ENCODE measurements around the gene ZNF142.

The ZNF142 gene

GRCh38 chr2:218671654-218672566 lies 12.5 kb upstream of the ZNF142 start, which contains the start of the genes RNF25 and STK36:
Gene RNF25, minus strand, starts transcription at chr2:218672002. Its CDS starts 32 bp downstream, at chr2:218671970.
Gene STK36, plus strand, starts transcription at chr2:218672086. Its CDS starts 744 bp downstream, at chr2:218672830.
- H3K27ac ChIP-seq (ENCODE audit: low read length): peak within 1 kb of the TSS; percentile 76
- H3K4me3 ChIP-seq (ENCODE audit: low read depth in 1 of 2, low read length in 2 of 2): peak within 1 kb of the TSS; percentile 95 to 98
- H3K27me3 ChIP-seq (ENCODE audit: low read depth, low read length): no peaks in the 10 kb centered on the region
- H3K36me3 ChIP-seq (ENCODE audit: control insufficient read depth in 1 of 2, insufficient read depth in 2 of 2, low read length in 2 of 2): peaks cover 10 to 27% of the 10 kb centered on the region in 2 donors
- H3K4me1 ChIP-seq (ENCODE audit: control insufficient read depth in 1 of 2, insufficient read depth in 2 of 2, low read length in 2 of 2): peaks cover 5 to 22% of the 10 kb centered on the region in 2 donors
- H3K9me3 ChIP-seq (ENCODE audit: control insufficient read depth in 1 of 2, low read length in 2 of 2): no peaks in the 10 kb centered on the region

GRCh38 chr2:218671097-218671653 lies 11.8 kb upstream of the ZNF142 start:
- Histone ChIP-seq H3K27me3 (ENCODE audit: low read depth, low read length) (no peaks in the 10 kb centered on the region), H3K4me1 (ENCODE audit: control insufficient read depth in 1 of 2, insufficient read depth in 2 of 2, low read length in 2 of 2) (peaks cover 5 to 22% of the 10 kb centered on the region in 2 donors), H3K4me3 (ENCODE audit: low read depth in 1 of 2, low read length in 2 of 2) (peak overlapping the region; percentile 95 to 98), H3K9me3 (ENCODE audit: control insufficient read depth in 1 of 2, low read length in 2 of 2) (no peaks in the 10 kb centered on the region), H3K27ac (ENCODE audit: low read length) (peak overlapping the region; percentile 76), H3K36me3 (ENCODE audit: control insufficient read depth in 1 of 2, insufficient read depth in 2 of 2, low read length in 2 of 2) (peaks cover 15 to 31% of the 10 kb centered on the region in 2 donors)

- Histone ChIP-seq H3K9me3 (ENCODE audit: control insufficient read depth in 1 of 2, low read length in 2 of 2) (no peaks in the 10 kb centered on the region), H3K4me1 (ENCODE audit: control insufficient read depth in 1 of 2, insufficient read depth in 2 of 2, low read length in 2 of 2) (peaks cover 0 to 9% of the 10 kb centered on the region in 2 donors), H3K27ac (ENCODE audit: low read length) (no peak overlapping the region), H3K36me3 (ENCODE audit: control insufficient read depth in 1 of 2, insufficient read depth in 2 of 2, low read length in 2 of 2) (peaks cover 52 to 67% of the 10 kb centered on the region in 2 donors), H3K27me3 (ENCODE audit: low read depth, low read length) (no peaks in the 10 kb centered on the region), H3K4me3 (ENCODE audit: low read depth in 1 of 2, low read length in 2 of 2) (no peak overlapping the region)
Measured at GRCh38 chr2:218664653-218665052, 5.2 kb upstream of the ZNF142 start.

GRCh38 chr2:218663901-218664300 lies 4.5 kb upstream of the ZNF142 start:
- Histone ChIP-seq H3K27me3 (ENCODE audit: low read depth, low read length) (no peaks in the 10 kb centered on the region), H3K9me3 (ENCODE audit: control insufficient read depth in 1 of 2, low read length in 2 of 2) (no peaks in the 10 kb centered on the region), H3K4me1 (ENCODE audit: control insufficient read depth in 1 of 2, insufficient read depth in 2 of 2, low read length in 2 of 2) (peaks cover 0 to 9% of the 10 kb centered on the region in 2 donors), H3K4me3 (ENCODE audit: low read depth in 1 of 2, low read length in 2 of 2) (no peak overlapping the region), H3K36me3 (ENCODE audit: control insufficient read depth in 1 of 2, insufficient read depth in 2 of 2, low read length in 2 of 2) (peaks cover 49 to 66% of the 10 kb centered on the region in 2 donors), H3K27ac (ENCODE audit: low read length) (no peak overlapping the region)

- no peak overlapping the region for H3K4me3 ChIP-seq (ENCODE audit: low read depth in 1 of 2, low read length in 2 of 2)
- no peaks in the 10 kb centered on the region for H3K27me3 ChIP-seq (ENCODE audit: low read depth, low read length)
- H3K27ac ChIP-seq (ENCODE audit: low read length): no peak overlapping the region
- peaks cover 0 to 17% of the 10 kb centered on the region in 2 donors for H3K4me1 ChIP-seq (ENCODE audit: control insufficient read depth in 1 of 2, insufficient read depth in 2 of 2, low read length in 2 of 2)
- no peaks in the 10 kb centered on the region for H3K9me3 ChIP-seq (ENCODE audit: control insufficient read depth in 1 of 2, low read length in 2 of 2)
- H3K36me3 ChIP-seq (ENCODE audit: control insufficient read depth in 1 of 2, insufficient read depth in 2 of 2, low read length in 2 of 2): peaks cover 44 to 55% of the 10 kb centered on the region in 2 donors
Measured at GRCh38 chr2:218662827-218663226, 3.4 kb upstream of the ZNF142 start.

- no peaks in the 10 kb centered on the region for H3K27me3 ChIP-seq (ENCODE audit: low read depth, low read length)
- no peak overlapping the region for H3K27ac ChIP-seq (ENCODE audit: low read length)
- no peaks in the 10 kb centered on the region for H3K9me3 ChIP-seq (ENCODE audit: control insufficient read depth in 1 of 2, low read length in 2 of 2)
- H3K4me1 ChIP-seq (ENCODE audit: control insufficient read depth in 1 of 2, insufficient read depth in 2 of 2, low read length in 2 of 2): peaks cover 0 to 17% of the 10 kb centered on the region in 2 donors
- peaks cover 42 to 51% of the 10 kb centered on the region in 2 donors for H3K36me3 ChIP-seq (ENCODE audit: control insufficient read depth in 1 of 2, insufficient read depth in 2 of 2, low read length in 2 of 2)
- H3K4me3 ChIP-seq (ENCODE audit: low read depth in 1 of 2, low read length in 2 of 2): no peak overlapping the region
Measured at GRCh38 chr2:218662377-218662776, 3.0 kb upstream of the ZNF142 start.

- peaks cover 0 to 17% of the 10 kb centered on the region in 2 donors for H3K4me1 ChIP-seq (ENCODE audit: control insufficient read depth in 1 of 2, insufficient read depth in 2 of 2, low read length in 2 of 2)
- no peaks in the 10 kb centered on the region for H3K9me3 ChIP-seq (ENCODE audit: control insufficient read depth in 1 of 2, low read length in 2 of 2)
- H3K36me3 ChIP-seq (ENCODE audit: control insufficient read depth in 1 of 2, insufficient read depth in 2 of 2, low read length in 2 of 2): peaks cover 40 to 44% of the 10 kb centered on the region in 2 donors
- H3K4me3 ChIP-seq (ENCODE audit: low read depth in 1 of 2, low read length in 2 of 2): peak overlapping the region; percentile 75 to 93
- peak overlapping the region; percentile 28 for H3K27ac ChIP-seq (ENCODE audit: low read length)
- no peaks in the 10 kb centered on the region for H3K27me3 ChIP-seq (ENCODE audit: low read depth, low read length)
Measured at GRCh38 chr2:218659988-218660358, 550 bp upstream of the ZNF142 start.

- Histone ChIP-seq H3K36me3 (ENCODE audit: control insufficient read depth in 1 of 2, insufficient read depth in 2 of 2, low read length in 2 of 2) (peaks cover 32 to 44% of the 10 kb centered on the region in 2 donors), H3K4me1 (ENCODE audit: control insufficient read depth in 1 of 2, insufficient read depth in 2 of 2, low read length in 2 of 2) (peaks cover 0 to 17% of the 10 kb centered on the region in 2 donors)
Measured at GRCh38 chr2:218658671-218659257, 659 bp downstream of the ZNF142 start.

GRCh38 chr2:218655751-218656150 lies 3.7 kb downstream of the ZNF142 start:
- no peak overlapping the region for H3K27ac ChIP-seq (ENCODE audit: low read length)
- H3K27me3 ChIP-seq (ENCODE audit: low read depth, low read length): no peaks in the 10 kb centered on the region
- peaks cover 35 to 44% of the 10 kb centered on the region in 2 donors for H3K36me3 ChIP-seq (ENCODE audit: control insufficient read depth in 1 of 2, insufficient read depth in 2 of 2, low read length in 2 of 2)
- peaks cover 0 to 17% of the 10 kb centered on the region in 2 donors for H3K4me1 ChIP-seq (ENCODE audit: control insufficient read depth in 1 of 2, insufficient read depth in 2 of 2, low read length in 2 of 2)
- no peak overlapping the region for H3K4me3 ChIP-seq (ENCODE audit: low read depth in 1 of 2, low read length in 2 of 2)
- H3K9me3 ChIP-seq (ENCODE audit: control insufficient read depth in 1 of 2, low read length in 2 of 2): no peaks in the 10 kb centered on the region

More at GRCh38 chr2:218658671-218659257, 659 bp downstream of the ZNF142 start:
- no peaks in the 10 kb centered on the region for H3K9me3 ChIP-seq (ENCODE audit: control insufficient read depth in 1 of 2, low read length in 2 of 2)
- H3K27me3 ChIP-seq (ENCODE audit: low read depth, low read length): no peaks in the 10 kb centered on the region
- peak overlapping the region; percentile 75 to 93 for H3K4me3 ChIP-seq (ENCODE audit: low read depth in 1 of 2, low read length in 2 of 2)
- H3K27ac ChIP-seq (ENCODE audit: low read length): peak overlapping the region; percentile 28

GRCh38 chr2:218648787-218649100 lies 10.7 kb downstream of the ZNF142 start:
- no peaks in the 10 kb centered on the region for H3K9me3 ChIP-seq (ENCODE audit: control insufficient read depth in 1 of 2, low read length in 2 of 2)
- H3K27ac ChIP-seq (ENCODE audit: low read length): no peak overlapping the region
- no peaks in the 10 kb centered on the region for H3K27me3 ChIP-seq (ENCODE audit: low read depth, low read length)
- no peak overlapping the region for H3K4me3 ChIP-seq (ENCODE audit: low read depth in 1 of 2, low read length in 2 of 2)
- peaks cover 73 to 79% of the 10 kb centered on the region in 2 donors for H3K36me3 ChIP-seq (ENCODE audit: control insufficient read depth in 1 of 2, insufficient read depth in 2 of 2, low read length in 2 of 2)
- H3K4me1 ChIP-seq (ENCODE audit: control insufficient read depth in 1 of 2, insufficient read depth in 2 of 2, low read length in 2 of 2): no peaks in the 10 kb centered on the region
